Duodenal mucosa (tissue), 2 donors: ENCODE data around the gene OR2AK2.
"Not testable (repeated sequence)": the region's sequence is repeated elsewhere in the genome, so short reads cannot be mapped to it uniquely, and the experiment has no call there.

Source experiments
- H3K27ac ChIP-seq: one replicate; pipeline ENCODE4 v1.7.0; 2013; ENCODE audit warnings: low read depth, low read length
- H3K27me3 ChIP-seq, 2 donors: one replicate each; pipeline ENCODE4 v1.7.0; 2013; ENCODE audit warnings: low read length in 2 of 2, control low read depth in 1 of 2; ENCODE audit not compliant: insufficient read depth in 2 of 2, control insufficient read depth in 1 of 2
- H3K36me3 ChIP-seq, 2 donors: one replicate each; pipeline ENCODE4 v1.7.0; 2013; ENCODE audit warnings: low read length in 2 of 2, control low read depth in 1 of 2; ENCODE audit not compliant: insufficient read depth in 2 of 2, control insufficient read depth in 1 of 2
- H3K4me1 ChIP-seq, 2 donors: one replicate each; pipeline ENCODE4 v1.7.0; 2013; ENCODE audit warnings: low read length in 2 of 2, control low read depth in 1 of 2; ENCODE audit not compliant: insufficient read depth in 2 of 2, control insufficient read depth in 1 of 2
- H3K4me3 ChIP-seq, 2 donors: one replicate each; pipeline ENCODE4 v1.7.0; 2013; ENCODE audit warnings: low read length in 2 of 2, low read depth in 1 of 2
- H3K9ac ChIP-seq, 2 donors: one replicate each; pipeline ENCODE4 v1.7.0; 2013; ENCODE audit warnings: low read length in 2 of 2, low read depth in 1 of 2
- H3K9me3 ChIP-seq, 2 donors: one replicate each; pipeline ENCODE4 v1.7.0; 2013; ENCODE audit warnings: low read length in 2 of 2, control low read depth in 1 of 2; ENCODE audit not compliant: control insufficient read depth in 1 of 2

Gene OR2AK2, protein sequence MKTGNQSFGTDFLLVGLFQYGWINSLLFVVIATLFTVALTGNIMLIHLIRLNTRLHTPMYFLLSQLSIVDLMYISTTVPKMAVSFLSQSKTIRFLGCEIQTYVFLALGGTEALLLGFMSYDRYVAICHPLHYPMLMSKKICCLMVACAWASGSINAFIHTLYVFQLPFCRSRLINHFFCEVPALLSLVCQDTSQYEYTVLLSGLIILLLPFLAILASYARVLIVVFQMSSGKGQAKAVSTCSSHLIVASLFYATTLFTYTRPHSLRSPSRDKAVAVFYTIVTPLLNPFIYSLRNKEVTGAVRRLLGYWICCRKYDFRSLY

DNA sequence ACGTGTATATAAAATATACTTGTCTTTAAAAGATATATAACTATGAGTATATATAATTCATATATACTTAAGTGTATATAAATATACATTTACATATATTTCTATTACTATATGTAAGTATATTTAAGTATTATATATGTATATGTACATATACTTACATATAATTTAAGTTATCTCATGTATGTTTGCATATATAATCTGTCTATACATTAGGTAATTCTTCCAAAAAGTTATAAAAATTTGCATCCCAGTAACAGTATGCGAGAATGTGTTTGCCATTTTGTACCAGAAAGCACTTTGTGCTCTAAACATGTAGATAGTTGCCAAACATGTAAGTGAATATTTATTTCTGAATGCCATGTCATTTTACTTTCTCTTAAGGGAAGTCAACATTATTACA, at the start of gene OR2AK2:
OR2AK2 (plus strand) TSS at position 301 of the 400 bp plus-strand sequence. CDS start 144 bp downstream, outside the sequence.
- no peak within 1 kb of the TSS for H3K9ac ChIP-seq
- H3K9me3 ChIP-seq, result peaks cover 0 to 6% of the 10 kb centered on the region in 2 donors
- no peaks in the 10 kb centered on the region for H3K4me1 ChIP-seq
- no peaks in the 10 kb centered on the region for H3K27me3 ChIP-seq
- H3K27ac ChIP-seq, result no peak within 1 kb of the TSS
- H3K36me3 ChIP-seq, result no peaks in the 10 kb centered on the region
- H3K4me3 ChIP-seq, result no peak within 1 kb of the TSS

DNA sequence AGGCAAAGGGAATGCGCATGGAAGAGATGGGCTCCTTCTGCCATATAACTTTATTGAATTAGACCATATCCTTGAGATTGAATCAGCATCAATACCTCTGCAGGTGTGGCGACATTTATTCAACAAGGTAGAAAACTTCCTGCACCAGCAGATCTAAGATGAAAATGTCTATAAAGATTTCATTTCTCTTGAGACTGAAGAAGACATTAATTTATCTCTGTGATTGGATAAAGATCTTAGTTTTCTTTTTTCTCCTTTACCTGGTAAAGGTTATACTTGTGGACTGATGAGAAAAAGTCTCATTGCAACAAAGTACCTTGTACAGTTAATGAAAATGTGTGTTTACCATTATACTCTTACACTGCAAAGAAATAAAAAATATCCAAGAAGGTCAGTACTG, 45.1 kb upstream of the OR2AK2 start, which contains the start of gene OR2T8:
OR2T8 (plus strand) TSS at position 301 of the 400 bp plus-strand sequence. CDS start 766 bp downstream, outside the sequence.
- Histone ChIP-seq H3K9me3 (peaks cover 0 to 3% of the 10 kb centered on the region in 2 donors), H3K27ac (no peak within 1 kb of the TSS), H3K9ac (no peak within 1 kb of the TSS), H3K36me3 (no peaks in the 10 kb centered on the region), H3K4me3 (no peak within 1 kb of the TSS), H3K4me1 (no peaks in the 10 kb centered on the region), H3K27me3 (no peaks in the 10 kb centered on the region)

DNA sequence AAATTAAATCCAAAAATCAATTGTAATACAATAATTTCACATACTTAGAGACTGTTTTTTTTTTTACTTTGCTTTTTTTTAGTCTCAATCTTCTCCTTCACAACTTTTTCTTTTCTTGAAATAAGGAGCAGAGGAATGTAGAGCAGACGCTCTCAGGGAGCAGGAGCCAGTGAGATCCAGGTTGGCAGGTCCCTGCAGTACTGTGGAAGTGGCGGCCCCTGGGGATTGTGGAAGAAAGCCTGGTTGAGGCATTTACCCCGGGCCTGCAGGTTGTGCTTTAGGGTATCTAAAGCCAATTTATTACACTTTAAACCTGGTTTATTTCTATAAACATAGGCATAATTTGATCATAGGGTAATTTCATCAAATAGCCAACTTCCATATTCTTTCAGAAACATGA, 41.1 kb upstream of the OR2AK2 start:
- H3K4me3 ChIP-seq, result no peak overlapping the region
- H3K9me3 ChIP-seq, result peaks cover 0 to 3% of the 10 kb centered on the region in 2 donors
- no peak overlapping the region for H3K9ac ChIP-seq
- no peaks in the 10 kb centered on the region for H3K4me1 ChIP-seq
- H3K27ac ChIP-seq, result no peak overlapping the region
- H3K27me3 ChIP-seq, result no peaks in the 10 kb centered on the region
- no peaks in the 10 kb centered on the region for H3K36me3 ChIP-seq

GRCh38 chr1:247924868-247925267, 40.2 kb upstream of the OR2AK2 start, which contains the start of gene OR2AJ1:
OR2AJ1 (plus strand) TSS chr1:247924889; CDS start chr1:247933769, 8,880 bp downstream.
- no peak within 1 kb of the TSS for H3K9ac ChIP-seq
- no peaks in the 10 kb centered on the region for H3K36me3 ChIP-seq
- H3K27me3 ChIP-seq, result no peaks in the 10 kb centered on the region
- H3K27ac ChIP-seq, result no peak within 1 kb of the TSS
- peaks cover 0 to 3% of the 10 kb centered on the region in 2 donors for H3K9me3 ChIP-seq
- H3K4me1 ChIP-seq, result no peaks in the 10 kb centered on the region
- no peak within 1 kb of the TSS for H3K4me3 ChIP-seq

GRCh38 chr1:247933989-247934388, 31.0 kb upstream of the OR2AK2 start:
- no peaks in the 10 kb centered on the region for H3K36me3 ChIP-seq
- H3K9ac ChIP-seq, result no peak overlapping the region
- no peak overlapping the region for H3K27ac ChIP-seq
- no peaks in the 10 kb centered on the region for H3K27me3 ChIP-seq
- no peak overlapping the region for H3K4me3 ChIP-seq
- H3K9me3 ChIP-seq, result peaks cover 10 to 13% of the 10 kb centered on the region in 2 donors
- no peaks in the 10 kb centered on the region for H3K4me1 ChIP-seq

GRCh38 chr1:247935781-247936180, 29.3 kb upstream of the OR2AK2 start:
- H3K27ac ChIP-seq, result no peak overlapping the region
- no peaks in the 10 kb centered on the region for H3K4me1 ChIP-seq
- no peak overlapping the region for H3K9ac ChIP-seq
- no peaks in the 10 kb centered on the region for H3K36me3 ChIP-seq
- H3K9me3 ChIP-seq, result peaks cover 10 to 13% of the 10 kb centered on the region in 2 donors
- H3K27me3 ChIP-seq, result no peaks in the 10 kb centered on the region
- no peak overlapping the region for H3K4me3 ChIP-seq

DNA sequence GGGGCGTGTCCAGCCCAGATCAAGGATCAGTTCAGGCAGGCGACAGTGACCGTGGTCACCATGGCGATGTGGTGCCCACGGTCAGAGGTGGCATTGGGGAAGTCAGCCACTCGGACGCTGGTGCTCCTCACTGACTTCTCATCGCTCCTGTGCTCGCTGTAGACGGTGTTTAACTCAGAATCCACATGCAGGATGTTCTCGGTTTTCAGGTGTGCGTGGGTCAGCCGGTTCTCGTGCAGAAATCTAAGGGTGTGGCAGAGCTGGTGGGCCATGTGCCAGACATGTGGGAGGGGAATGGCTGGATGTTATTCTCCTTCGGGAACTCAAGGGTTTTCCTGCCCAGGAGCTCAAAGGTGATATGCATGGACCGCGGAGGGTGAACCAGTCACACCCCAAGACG, 28.6 kb upstream of the OR2AK2 start:
- no peak overlapping the region for H3K27ac ChIP-seq
- no peak overlapping the region for H3K9ac ChIP-seq
- H3K4me3 ChIP-seq, result no peak overlapping the region
- no peaks in the 10 kb centered on the region for H3K36me3 ChIP-seq
- no peaks in the 10 kb centered on the region for H3K27me3 ChIP-seq
- H3K4me1 ChIP-seq, result no peaks in the 10 kb centered on the region
- peaks cover 10 to 13% of the 10 kb centered on the region in 2 donors for H3K9me3 ChIP-seq

GRCh38 chr1:247936965-247937734, 27.9 kb upstream of the OR2AK2 start:
- not testable (repeated sequence) for H3K27ac ChIP-seq, H3K27me3 ChIP-seq, H3K9ac ChIP-seq, H3K36me3 ChIP-seq, H3K4me1 ChIP-seq
- H3K4me3 ChIP-seq, result peak overlapping the region; percentile 15 to 61
- peaks cover 15% of the 10 kb centered on the region in 2 donors for H3K9me3 ChIP-seq

GRCh38 chr1:247942624-247943023, 22.4 kb upstream of the OR2AK2 start:
- Histone ChIP-seq H3K27ac (no peak overlapping the region), H3K27me3 (no peaks in the 10 kb centered on the region), H3K4me1 (no peaks in the 10 kb centered on the region), H3K9ac (no peak overlapping the region), H3K4me3 (no peak overlapping the region), H3K9me3 (peaks cover 4 to 5% of the 10 kb centered on the region in 2 donors), H3K36me3 (no peaks in the 10 kb centered on the region)

DNA sequence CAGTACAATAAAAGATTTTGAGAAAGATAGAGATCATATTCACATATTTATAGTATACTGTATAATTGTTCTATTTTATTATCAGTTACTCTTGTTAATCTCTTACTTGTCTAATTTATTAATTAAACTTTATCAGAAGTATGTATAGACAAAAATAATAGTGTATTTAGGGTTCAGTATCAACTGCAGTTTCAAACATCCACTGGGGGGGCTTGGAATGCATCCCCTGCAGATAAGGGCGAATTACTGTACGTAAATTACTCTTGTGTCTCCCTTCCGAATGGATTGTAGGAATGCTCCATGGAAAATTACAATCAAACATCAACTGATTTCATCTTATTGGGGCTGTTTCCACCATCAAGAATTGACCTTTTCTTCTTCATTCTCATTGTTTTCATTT, 16.5 kb upstream of the OR2AK2 start, which contains the start of gene OR2L8:
OR2L8 (plus strand) TSS at position 301 of the 400 bp plus-strand sequence; CDS start at position 301, 0 bp downstream.
- Histone ChIP-seq H3K27ac (no peak within 1 kb of the TSS), H3K4me3 (no peak within 1 kb of the TSS), H3K27me3 (no peaks in the 10 kb centered on the region), H3K36me3 (no peaks in the 10 kb centered on the region), H3K4me1 (no peaks in the 10 kb centered on the region), H3K9me3 (peaks cover 0 to 3% of the 10 kb centered on the region in 2 donors), H3K9ac (no peak within 1 kb of the TSS)
